Stimulated activated CD8-positive, alpha-beta memory T cell treated with anti-CD3 and anti-CD28 coated beads, Interleukin-7, amount 100 ng/mL, for 24 hours (primary cell): ENCODE data around the gene STATH.
"Not testable (repeated sequence)": the region's sequence is repeated elsewhere in the genome, so short reads cannot be mapped to it uniquely, and the experiment has no call there.

Experiments
- DNase-seq: peaks from one replicate; pipeline ENCODE4 v3.0.0-alpha.2; 2020; ENCODE audit warnings: low read depth

The STATH gene, protein sequence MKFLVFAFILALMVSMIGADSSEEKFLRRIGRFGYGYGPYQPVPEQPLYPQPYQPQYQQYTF

DNA sequence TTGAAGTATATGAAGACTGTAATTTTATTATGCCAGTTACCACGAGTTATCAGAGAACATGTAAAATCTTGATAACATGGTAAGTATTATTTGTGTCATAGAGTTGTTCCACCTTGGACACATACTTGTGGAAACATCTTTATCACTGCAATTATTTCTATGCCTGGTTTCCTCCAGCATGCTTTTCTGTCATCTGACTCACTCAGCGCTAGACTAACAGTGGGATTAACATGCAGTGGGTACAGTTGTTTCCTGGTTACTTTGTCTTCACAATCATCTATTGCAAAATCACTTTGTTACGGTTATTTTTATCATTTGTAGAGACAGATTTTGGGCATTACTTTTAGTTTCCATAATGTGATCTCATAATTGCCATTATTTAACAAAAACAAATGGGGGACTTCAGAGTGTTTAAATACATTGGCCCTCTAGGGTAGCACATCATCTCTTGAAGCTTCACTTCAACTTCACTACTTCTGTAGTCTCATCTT is at the start of gene STATH:
Gene STATH (plus strand): TSS at position 441 of the 491 bp plus-strand sequence. CDS start 2,472 bp downstream, outside the sequence.
- DNase-seq = no peak

DNA sequence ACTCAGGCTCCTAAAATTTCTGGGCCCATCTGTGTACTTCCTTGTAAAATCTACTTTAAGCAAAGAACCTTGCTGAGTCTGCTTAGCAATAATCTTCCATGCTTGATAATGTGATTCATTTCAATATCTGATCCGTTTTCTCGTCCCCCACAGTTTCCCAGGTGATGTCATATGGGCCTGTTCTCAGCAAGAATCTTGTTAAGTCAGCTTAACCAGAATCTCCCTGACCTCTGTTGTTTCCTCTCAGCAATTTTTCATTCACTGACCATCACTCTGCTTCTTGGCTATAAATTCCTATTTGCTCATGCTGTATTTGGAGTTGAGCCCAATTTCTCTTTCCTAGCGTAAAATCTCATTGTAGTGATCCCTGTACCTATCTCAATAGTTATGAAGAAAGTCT is 44.2 kb upstream of the STATH start:
- no peak for DNase-seq

DNA sequence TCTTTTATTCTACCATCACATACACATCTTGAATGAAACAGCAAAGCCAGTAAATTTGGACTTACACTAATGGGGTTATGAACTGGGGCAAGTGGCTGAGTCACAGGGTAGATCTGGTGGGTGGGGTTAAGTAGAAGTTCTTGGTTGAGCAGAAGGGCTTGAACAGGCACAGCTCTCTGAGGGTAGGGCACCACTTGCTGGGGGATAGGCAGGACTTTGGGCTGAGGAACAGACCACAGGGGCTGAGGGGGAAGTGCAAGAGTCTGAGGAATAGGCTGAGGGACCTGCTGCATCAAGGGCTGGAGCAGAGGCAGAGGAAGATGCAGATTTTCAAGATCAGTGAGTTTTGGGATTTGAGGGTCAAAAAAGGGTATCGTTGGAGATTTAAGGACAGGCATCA is 38.6 kb upstream of the STATH start:
- DNase-seq = no peak

DNA sequence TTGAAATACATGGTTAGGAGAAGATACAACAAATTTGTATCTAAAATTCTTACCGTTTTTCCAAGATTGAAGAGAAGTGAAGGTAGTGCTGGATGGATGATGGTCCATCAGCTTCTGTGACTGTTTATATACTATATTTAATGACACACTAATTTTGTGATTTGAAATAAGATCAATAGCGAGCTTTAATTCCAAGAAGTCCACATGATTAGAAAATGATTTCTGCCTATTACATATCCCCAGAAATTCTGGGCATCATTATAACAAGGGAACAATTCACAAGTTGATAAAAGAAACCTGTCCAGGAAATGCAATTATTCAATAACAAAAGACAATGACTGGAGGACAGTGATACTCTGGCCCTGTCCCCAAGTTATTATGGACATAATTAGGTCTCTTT is 30.1 kb upstream of the STATH start, which contains the start of gene CSN2:
Gene CSN2 (minus strand): TSS at position 101 of the 400 bp plus-strand sequence. CDS start 4,733 bp downstream, outside the sequence.
- no peak for DNase-seq

DNA sequence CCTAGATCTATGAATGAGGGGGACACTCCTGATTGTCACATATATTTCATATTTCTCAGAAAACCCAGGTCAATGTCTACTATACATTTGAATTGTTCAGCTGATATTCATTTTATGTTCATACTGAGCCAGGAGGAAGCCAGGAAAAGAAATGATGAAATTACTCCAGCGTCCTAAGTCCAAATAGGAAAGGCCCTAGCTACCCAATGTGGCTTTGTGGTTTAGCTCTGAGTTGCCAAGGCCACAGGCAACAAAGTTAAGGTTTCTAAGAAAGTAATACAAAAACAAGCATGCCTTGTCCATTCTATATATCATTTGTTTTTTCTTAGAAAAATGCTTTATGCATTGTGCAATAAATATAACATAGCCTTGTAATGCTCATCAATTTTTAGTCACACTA is 25.7 kb upstream of the STATH start:
- no peak for DNase-seq

DNA sequence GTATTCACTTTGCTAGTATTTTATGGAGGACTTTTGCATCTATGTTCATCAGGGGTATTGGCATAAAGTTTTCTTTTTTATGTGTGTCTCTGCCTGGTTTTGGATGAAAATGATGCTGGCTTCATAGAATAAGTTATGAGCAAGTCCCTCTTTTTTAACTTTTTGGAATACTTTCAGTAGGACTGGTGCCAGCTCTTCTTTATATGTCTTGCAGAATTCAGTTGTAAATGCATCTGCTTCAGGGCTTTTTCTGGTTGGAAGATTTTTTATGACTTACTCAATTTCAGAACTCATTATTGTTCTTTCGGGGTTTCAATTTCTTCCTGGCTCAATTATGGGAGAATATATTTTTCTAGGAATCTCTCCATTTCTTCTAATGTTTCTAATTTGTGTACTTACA is 21.1 kb upstream of the STATH start:
- DNase-seq = no peak

DNA sequence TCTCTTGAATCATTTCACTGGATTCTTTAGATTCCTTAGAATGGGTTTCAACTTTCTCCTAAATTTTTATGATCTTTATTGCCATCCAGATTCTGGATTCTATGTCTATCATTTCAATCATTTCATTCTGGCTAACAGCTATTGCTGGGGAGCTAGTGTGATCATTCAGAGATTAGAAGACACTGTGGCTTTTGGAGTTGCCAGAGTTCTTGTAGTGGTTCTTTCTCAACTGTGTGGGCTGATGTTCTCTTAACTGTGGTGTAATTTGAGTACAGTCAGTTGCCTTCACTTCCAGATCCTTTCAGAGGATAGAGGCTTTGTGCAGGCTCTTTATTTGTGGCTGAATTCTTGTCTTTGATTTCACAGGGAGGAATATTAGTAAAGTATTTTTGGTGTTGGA is 18.2 kb upstream of the STATH start:
- DNase-seq = no peak

DNA sequence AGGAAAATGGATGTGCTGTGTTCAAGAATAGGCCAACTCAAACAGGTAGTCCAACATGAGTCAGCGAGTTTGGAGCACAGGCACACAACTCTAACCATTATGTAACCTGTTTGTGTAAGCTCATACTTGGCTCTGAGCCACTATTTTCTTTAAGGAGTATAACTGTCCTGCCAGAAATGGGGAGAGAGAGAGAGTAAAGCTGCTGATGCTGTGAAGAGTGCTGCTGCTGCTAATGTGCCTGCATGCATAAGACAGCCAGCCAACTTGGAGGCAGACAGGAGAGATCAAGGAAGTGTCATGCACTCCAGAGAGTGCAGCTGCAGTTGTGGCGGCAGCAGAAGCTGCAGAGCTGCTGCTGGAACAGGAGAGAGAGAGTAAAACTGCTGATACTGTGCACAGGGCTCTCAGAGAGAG is 11.7 kb upstream of the STATH start:
- no peak for DNase-seq

DNA sequence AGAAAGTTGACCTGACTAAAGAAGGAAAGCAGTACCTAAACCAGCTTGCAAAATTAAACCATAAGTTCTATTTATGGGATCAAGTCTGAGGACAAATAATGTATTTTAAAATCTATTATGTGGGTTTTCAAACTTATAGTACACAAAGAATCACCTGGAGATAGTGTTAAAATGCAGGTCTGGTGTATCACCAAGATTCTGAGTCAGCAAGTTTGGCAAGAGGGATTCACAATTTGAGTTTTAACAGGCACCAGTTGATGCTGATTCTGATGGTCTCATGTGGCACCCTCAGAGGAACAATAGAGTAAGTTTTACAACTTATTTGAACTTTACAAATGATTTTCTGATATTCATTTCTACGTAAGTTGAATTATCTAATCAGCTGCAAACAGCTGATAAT is 9.1 kb upstream of the STATH start:
- no peak for DNase-seq

DNA sequence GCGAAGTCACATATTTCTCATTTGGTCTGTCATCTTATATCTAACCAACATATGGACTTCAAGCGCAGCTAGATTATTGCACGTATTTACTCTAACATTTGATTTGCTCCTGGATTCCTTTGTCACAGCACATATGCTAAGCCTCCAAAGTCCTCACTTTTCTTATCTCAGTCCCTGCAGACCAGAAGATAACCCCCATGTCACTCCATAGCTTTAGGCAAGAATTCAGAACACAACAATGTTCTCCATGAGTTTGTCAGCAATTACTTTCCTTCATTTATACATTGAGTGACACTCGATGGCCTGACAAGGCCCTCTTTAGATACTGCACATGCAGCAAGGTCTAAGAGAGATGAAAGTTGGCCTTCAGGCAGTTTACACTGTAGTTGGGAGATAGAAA is 4.8 kb upstream of the STATH start:
- no peak for DNase-seq

DNA sequence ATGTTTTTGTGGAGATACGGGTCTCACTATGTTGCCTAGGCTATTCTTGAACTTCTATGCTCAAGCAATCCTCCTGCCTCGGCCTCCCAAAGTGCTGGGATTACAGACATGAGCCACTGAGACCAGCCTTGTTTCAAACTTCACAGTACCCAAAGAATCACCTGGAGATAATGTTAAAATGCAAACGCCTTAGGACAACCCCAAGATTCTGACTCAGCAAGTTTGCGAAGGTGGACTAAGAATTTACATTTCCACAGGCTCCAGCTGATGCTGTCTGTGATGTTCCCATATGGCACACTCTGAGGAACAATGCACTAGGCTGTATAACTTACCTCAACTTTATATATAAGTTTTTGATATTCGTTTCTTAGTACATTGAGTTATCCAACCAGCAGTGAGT is 984 bp upstream of the STATH start:
- no peak for DNase-seq

DNA sequence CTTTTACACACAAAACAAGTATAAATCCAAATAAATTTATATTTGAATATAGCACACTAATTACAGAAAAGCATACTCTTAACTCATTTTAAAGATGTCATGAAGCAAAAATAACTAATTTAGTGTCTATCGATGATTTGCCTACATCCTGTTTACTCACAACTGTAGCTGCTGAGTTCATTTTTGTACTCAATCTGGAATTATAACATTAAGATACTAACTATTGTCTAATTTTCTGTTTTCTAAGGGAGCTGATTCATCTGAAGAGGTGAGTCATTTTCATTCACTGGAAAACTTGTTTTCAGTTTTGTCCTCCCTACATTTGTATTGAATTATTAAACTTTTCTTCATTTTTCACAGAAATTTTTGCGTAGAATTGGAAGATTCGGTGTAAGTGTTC is 3.7 kb downstream of the STATH start:
- no peak for DNase-seq

DNA sequence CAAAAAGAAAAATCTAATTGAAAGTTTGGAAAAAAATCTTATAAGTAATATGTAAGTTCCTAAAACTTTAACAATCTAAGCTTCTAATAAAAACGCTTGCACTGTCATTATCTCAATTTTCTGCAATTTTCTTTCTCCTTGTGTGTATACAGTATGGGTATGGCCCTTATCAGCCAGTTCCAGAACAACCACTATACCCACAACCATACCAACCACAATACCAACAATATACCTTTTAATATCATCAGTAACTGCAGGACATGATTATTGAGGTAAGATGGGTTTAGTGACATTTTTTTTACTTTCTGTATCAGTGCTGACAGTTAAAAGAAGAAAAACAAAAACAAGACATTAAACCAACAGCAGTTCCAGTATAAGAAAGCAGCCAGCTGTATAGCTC is 4.9 kb downstream of the STATH start:
- DNase-seq = no peak

DNA sequence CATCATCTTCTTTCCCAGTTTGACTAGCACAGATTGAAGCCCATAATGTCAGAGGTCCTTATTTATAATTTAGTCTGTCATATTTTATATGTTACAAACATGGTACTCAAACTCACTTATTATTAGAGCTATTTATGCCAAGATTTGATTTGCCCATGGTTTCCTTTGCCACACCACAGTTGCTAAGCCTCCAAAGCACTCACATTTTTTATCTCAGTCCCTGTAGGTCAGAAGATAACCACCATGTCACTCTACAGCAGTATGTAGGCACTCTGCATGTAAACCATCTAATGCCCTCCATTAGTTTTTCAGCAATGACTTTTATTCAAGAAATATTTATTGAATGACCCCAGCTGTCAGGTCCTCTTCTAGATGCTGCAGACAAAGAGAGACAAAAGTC is 6.7 kb downstream of the STATH start:
- no peak for DNase-seq

DNA sequence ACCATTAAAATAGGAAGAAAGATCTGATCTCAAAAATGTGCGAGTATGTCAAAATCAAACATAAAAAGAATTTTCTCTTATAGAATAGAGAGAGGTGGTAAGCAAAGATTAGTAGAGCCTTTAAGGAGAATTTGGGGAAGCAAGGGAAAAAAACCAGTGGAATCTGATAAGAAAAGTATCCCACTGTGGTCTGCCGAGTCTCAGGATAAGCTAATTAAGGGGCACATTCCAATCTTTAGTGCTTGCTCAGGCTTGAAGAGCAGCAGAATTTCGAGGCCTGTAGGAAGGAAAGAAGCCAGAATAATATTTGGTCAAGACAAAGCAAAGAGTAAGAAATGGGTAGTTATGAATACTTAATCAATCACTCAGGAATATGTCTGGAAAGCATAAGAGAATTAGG is 13.0 kb downstream of the STATH start:
- no peak for DNase-seq

DNA sequence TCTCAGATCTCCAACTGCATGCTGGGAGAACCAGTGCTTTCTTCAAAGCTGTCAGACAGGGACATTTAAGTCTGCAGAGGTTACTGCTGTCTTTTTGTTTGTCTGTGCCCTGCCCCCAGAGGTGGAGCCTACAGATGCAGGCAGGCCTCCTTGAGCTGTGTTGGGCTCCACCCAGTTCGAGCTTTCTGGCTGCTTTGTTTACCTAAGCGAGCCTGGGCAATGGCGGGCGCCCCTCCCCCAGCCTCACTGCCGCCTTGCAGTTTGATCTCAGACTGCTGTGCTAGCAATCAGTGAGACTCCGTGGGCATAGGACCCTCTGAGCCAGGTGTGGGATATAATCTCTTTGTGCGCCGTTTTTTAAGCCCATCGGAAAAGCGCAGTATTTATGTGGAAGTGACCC is 23.2 kb downstream of the STATH start:
- not testable (repeated sequence) for DNase-seq

DNA sequence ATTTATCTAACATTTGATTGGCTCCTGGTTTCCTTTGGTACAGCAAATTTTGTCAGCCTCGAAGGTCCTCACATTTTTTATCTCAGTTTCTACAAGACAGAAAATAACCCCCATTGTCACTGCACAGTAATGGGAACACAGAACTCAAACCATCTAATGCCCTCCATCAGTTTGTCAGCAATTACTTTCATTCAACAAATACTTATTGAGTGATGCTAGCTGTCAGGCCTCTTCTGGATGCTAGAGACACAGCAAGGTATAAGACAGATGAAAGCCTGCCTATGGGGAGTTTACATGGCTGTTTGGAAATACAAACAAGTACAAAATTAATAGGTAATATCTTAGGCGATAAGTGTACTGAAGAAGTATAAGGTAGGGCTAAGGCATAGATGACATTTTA is 27.5 kb downstream of the STATH start:
- DNase-seq = no peak

DNA sequence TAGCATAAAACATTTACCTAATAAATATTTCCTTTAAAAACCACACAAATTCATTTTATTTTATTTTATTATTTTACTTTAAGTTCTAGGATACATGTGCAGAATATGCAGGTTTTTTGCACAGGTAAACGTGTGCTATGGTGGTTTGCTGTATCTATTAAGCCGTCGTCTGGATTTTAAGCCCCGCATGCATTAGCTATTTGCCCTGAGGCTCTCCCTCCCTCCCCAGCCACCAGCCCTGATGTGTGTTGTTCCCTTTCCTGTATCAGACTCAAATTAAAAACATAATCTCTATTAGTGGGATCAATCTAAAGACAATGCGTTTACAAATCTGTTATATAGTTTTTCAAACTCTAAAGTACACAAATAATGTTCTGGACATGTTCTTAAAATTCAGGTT is 31.2 kb downstream of the STATH start:
- DNase-seq = no peak

DNA sequence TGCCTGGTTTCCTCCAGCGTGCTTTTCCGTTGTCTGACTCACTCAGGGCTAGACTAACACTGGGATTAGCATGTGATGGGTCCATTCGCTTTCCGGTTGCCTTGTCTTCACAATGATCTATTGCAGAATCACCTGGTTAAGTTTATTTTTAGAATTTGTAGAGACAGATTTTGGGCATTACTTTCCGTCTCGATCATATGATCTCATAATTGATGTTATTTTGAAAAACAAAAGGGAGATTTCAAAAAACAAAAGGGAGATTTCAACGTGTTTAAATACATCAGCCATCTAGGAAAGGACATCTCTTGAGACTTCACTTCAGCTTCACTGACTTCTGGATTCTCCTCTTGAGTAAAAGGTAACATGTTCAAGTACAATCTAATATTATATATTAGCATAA is 32.4 kb downstream of the STATH start, which contains the start of gene HTN3:
Gene HTN3 (plus strand): TSS at position 301 of the 400 bp plus-strand sequence. CDS start 2,282 bp downstream, outside the sequence.
- DNase-seq = not testable (repeated sequence)

DNA sequence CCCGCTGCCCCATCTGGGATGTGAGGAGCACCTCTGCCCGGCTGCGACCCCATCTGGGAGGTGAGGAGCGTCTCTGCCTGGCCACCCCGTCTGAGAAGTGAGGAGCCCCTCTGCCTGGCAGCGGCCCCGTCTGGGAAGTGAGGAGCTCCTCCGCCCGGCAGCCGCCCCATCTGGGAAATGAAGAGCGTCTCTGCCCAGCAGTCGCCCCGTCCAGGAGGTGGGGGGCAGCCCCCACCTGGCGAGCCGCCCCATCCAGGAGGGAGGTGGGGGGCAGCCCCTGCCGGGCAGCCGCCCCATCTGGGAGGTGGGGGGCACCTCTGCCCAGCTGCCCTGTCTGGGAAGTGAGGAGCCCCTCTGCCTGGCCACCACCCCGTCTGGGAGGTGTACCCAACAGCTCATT is 41.8 kb downstream of the STATH start:
- not testable (repeated sequence) for DNase-seq

DNA sequence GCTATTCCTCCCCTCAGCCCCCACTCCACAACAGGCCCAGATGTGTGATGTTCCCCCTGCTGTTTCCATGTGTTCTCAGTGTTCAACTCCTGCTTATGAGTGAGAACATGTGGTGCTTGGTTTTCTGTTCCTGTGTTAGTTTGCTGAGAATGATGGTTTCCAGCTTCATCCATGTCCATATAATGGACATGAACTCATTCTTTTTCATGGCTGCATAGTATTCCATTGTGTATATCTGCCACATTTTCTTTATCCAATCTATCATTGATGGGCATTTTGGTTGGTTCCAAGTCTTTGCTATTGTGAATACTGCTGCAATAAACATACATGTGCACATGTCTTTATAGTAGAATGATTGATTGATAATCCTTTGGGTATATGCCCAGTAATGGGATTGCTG is 44.2 kb downstream of the STATH start:
- DNase-seq = not testable (repeated sequence)

DNA sequence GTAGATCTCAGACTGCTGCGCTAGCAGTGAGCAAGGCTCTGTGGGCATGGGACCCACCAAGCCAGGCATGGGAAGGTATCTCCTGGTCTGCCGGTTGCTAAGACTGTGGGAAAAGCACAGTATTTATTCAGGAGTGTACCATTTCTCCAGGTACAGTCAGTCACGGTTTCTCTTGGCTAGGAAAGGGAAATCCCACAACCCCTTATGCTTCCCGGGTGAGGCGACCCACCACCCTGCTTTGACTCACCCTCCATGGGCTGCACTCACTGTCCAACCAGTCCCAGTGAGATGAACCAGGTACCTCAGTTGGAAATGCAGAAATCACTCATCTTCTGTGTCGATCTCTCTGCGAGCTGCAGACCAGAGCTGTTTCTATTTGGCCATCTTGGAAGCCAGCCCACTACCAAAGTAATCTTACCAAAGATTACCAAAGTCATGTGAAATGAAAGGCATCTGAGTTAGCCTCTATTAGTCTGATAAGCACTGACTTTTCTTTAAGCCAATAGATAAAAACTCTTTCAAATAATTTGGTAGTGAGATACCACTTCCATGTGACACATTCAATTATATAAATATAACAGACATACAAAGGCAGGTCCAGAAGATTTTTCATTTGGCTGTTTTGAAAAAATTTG is 46.0 kb downstream of the STATH start:
- no peak for DNase-seq

DNA sequence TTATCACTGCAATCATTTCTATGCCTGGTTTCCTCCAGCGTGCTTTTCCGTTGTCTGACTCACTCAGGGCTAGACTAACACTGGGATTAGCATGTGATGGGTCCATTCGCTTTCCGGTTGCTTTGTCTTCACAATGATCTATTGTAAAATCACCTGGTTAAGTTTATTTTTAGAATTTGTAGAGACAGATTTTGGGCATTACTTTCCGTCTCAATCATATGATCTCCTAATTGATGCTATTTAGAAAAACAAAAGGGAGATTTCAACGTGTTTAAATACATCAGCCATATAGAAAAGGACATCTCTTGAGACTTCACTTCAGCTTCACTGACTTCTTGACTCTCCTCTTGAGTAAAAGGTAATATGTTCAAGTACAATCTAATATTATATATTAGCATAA is 54.4 kb downstream of the STATH start, which contains the start of gene HTN1:
Gene HTN1 (plus strand): TSS at position 301 of the 400 bp plus-strand sequence. CDS start 2,639 bp downstream, outside the sequence.
- not testable (repeated sequence) for DNase-seq
